GM04503 (cell line): Measurements from ENCODE around the gene HBP1.
A peak's percentile ranks its signal among the peaks of the same experiment; 100 is the strongest.
"Not testable (repeated sequence)": the region's sequence is repeated elsewhere in the genome, so short reads cannot be mapped to it uniquely, and the experiment has no call there.

ENCODE experiments used
- DNase-seq: peaks from one replicate; pipeline ENCODE4 v3.0.0-alpha.2; 2012; ENCODE audit warnings: low read depth

The HBP1 gene, protein sequence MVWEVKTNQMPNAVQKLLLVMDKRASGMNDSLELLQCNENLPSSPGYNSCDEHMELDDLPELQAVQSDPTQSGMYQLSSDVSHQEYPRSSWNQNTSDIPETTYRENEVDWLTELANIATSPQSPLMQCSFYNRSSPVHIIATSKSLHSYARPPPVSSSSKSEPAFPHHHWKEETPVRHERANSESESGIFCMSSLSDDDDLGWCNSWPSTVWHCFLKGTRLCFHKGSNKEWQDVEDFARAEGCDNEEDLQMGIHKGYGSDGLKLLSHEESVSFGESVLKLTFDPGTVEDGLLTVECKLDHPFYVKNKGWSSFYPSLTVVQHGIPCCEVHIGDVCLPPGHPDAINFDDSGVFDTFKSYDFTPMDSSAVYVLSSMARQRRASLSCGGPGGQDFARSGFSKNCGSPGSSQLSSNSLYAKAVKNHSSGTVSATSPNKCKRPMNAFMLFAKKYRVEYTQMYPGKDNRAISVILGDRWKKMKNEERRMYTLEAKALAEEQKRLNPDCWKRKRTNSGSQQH

GRCh38 chr7:107168233-107169119 is at the start of gene HBP1:
HBP1 (plus strand) TSS chr7:107169003; CDS start chr7:107179894, 10,891 bp downstream.
- peak; percentile 100 for DNase-seq

GRCh38 chr7:107119376-107120105 is 49.3 kb upstream of the HBP1 start:
- no peak for DNase-seq

- DNase-seq, result no peak
Measured at GRCh38 chr7:107122486-107122911, 46.3 kb upstream of the HBP1 start.

- DNase-seq, result no peak
Measured at GRCh38 chr7:107123392-107123791, 45.4 kb upstream of the HBP1 start.

DNA sequence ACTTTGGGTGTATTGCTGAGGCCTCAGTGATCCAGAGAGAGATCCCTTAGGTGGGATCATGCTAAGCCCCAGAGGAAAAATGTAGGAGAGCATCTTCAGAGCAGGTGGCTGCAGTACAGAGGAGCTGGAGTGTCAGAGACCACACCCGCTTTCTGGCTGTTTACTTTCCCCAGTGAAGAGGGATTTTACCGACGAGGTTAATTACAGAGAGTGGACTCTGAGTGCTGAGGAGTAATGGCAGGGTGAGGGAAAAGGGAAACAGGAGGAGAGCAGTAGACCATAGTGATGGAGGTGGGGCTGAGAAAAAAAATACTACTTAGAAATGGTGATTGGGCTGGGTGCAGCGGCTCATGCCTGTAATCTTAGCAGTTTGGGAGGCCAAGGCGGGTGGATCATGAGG is 43.3 kb upstream of the HBP1 start:
- no peak for DNase-seq

- DNase-seq, result no peak
Measured at GRCh38 chr7:107128217-107128616, 40.6 kb upstream of the HBP1 start.

GRCh38 chr7:107128748-107129147 is 40.1 kb upstream of the HBP1 start:
- DNase-seq, result no peak

- DNase-seq, result no peak
Measured at GRCh38 chr7:107130487-107131220, 38.1 kb upstream of the HBP1 start.

DNA sequence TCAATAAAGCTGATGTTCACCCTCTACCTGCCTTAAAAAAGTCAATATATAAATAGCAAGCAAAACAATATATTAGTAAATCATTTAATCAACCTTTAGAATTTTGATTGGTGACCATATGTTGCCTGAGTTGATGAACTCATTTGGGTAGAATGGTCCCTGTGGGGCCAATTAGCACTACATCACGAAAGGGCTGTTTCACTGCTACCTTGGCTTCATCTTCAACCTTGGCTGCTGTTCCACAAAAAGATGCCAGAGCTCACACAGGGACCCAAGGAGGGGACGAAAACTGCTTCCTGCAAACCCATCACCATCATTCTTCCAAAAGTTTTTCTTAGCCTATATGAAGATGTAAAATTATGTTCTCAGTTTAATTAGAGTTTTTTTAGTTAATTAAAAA is 35.4 kb upstream of the HBP1 start:
- DNase-seq, result no peak

GRCh38 chr7:107138696-107139420 is 29.9 kb upstream of the HBP1 start:
- DNase-seq, result no peak

- not testable (repeated sequence) for DNase-seq
Measured at GRCh38 chr7:107143875-107144274, 24.9 kb upstream of the HBP1 start.

DNA sequence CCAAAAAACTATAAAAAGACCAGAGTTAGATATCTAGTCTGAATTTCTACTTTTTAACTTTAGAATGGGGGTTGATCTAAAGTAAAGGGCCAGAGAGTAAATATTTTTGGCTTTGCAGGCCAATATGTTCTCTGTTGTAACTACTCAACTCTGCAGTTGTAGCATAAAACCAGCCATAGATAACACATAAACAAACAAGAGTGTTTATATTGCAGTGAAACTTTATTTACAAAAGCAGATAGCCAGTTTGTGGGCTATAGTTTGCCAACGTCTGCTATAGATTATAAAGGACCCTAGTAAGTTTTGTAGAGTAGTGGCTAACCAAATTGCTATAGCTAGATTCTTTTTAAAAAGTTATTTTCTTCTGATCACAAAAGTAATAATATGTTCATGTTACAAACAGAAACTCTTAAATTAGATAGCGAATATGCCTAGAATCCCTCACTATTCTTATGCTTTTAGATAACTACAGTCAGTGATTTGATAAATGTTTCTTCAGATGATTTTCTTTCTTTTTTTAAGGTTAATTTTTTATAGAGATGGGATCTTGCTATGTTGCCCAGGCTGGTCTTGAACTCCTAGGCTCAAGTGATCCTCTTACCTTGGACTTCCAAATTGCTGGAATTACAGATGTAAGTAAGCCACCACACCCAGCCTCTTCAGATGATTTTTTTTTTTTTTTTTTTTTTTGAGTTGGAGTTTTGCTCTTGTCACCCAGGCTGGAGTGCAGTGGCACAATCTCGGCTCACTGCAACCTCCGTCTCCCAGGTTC is 23.6 kb upstream of the HBP1 start:
- DNase-seq, result no peak

GRCh38 chr7:107147464-107148393 is 21.1 kb upstream of the HBP1 start:
- no peak for DNase-seq

- DNase-seq, result no peak
Measured at GRCh38 chr7:107148721-107149120, 20.1 kb upstream of the HBP1 start.

DNA sequence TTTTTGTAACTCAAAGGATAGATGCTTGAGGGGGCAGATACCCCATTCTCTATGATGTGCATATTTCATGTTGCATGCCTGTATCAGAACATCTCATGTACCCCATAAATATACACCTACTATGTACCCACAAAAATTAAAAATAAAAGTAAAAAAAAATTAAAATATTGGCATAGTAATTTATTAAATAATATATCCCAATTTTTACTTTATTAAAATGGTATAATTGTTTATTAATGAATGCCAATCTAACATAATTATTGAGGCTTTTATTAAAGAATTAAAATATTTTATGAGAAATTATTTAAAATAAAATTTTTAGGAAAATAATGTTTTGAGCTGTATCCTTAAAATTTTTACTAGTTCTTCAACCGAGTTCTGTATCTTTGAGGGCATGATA is 18.9 kb upstream of the HBP1 start:
- DNase-seq, result no peak

DNA sequence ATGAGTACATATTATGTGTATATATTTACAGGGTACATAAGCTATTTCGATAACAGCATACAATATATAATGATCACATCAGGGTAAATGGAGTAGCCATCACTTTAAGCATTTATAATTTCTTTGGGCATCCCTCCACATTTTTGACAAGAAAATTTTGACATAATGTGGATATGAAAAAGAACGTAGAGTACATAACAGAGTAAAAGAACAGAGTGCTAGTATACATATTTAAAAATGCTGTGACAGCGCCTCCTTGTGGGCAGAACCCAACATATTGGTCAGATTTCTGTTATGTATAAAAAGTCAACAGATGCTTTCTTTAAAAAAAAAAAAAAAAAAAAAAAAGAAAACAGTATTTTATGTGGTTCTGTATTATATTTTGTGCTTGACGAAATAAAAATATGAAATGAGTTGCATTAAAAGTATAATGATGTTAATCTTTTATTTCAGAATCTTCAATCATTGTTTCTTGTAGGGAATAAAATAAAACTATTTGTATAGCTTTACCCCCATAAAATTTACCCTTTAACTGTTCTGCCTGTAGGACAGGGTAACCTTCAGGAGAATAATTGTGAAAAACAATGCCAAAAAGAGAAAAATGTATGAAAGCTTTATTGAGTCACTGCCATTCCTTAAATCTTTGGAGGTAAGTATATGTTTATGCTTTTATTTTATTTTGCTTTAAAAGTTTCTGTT is 18.3 kb upstream of the HBP1 start:
- DNase-seq, result no peak

DNA sequence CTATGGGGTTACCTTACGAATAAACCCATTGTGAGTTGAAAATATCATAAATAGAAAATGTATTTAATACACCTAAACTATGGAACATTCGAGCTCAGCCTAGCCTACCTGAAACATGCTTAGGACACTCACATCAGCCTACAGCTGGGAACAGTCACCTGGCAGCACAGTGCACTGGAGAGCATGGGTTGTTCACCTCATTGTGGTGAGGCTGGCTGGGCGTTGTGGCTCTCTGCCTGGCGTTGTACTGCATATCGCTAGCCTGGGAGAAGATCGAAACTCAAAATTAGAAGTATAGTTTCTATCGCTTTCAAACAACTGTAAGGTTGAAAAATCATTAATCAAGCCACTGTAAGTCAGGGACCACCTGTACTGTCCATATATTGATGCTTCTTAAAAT is 17.3 kb upstream of the HBP1 start:
- no peak for DNase-seq

DNA sequence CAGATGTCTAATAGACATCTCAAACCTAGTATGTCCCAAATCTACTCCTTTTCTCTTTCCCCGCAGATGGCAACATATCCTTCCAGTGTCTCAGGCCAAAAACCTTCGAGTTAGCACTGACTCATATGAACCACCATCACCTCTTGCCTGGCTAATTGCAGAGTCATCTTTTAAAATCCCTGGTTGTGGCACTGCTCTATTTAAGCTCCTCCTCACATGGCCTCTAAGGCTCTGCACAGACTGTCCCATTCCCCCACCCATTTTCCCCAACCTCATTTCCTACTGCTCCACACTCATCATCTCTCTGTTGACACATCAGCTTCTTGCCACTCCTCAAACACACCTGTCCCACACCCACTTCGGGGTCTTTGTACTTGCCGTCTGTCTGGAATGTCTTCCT is 16.8 kb upstream of the HBP1 start:
- no peak for DNase-seq
